Astrocyte (in vitro differentiated cells and primary cell): Measurements from ENCODE around the gene CLIP2.

Experiments
- CTCF ChIP-seq: IDR thresholded peaks from 2 replicates; pipeline ENCODE4 v1.5.1; 2011; ENCODE audit warnings: low read depth, mild to moderate bottlenecking, inconsistent platforms, low read length, moderate library complexity; ENCODE audit not compliant: insufficient read depth
- EZH2 ChIP-seq: IDR thresholded peaks from 2 replicates; pipeline ENCODE4 v1.6.1; 2012; ENCODE audit warnings: mild to moderate bottlenecking, low read length, inconsistent platforms; ENCODE audit not compliant: insufficient read depth

GRCh38 chr7:74284781-74285259 lies 4.4 kb upstream of the CLIP2 start:
- no peak for TF ChIP-seq CTCF
- no peak for TF ChIP-seq EZH2
